GM21360 (cell line): ENCODE results near the gene ADAMTS16.

Experiments
- ATAC-seq: cut with Tn5 transposase; IDR thresholded peaks from one replicate; pipeline ENCODE4 v1.9.1; 2021; ENCODE audit warnings: mild to moderate bottlenecking, moderate library complexity; ENCODE audit not compliant: unreplicated experiment

ADAMTS16 gene

GRCh38 chr5:5141625-5142525 is 1.7 kb downstream of the ADAMTS16 start:
- no peak for ATAC-seq

GRCh38 chr5:5144441-5144840 is 4.3 kb downstream of the ADAMTS16 start:
- ATAC-seq, result no peak

GRCh38 chr5:5145651-5146529 is 5.8 kb downstream of the ADAMTS16 start:
- no peak for ATAC-seq

DNA sequence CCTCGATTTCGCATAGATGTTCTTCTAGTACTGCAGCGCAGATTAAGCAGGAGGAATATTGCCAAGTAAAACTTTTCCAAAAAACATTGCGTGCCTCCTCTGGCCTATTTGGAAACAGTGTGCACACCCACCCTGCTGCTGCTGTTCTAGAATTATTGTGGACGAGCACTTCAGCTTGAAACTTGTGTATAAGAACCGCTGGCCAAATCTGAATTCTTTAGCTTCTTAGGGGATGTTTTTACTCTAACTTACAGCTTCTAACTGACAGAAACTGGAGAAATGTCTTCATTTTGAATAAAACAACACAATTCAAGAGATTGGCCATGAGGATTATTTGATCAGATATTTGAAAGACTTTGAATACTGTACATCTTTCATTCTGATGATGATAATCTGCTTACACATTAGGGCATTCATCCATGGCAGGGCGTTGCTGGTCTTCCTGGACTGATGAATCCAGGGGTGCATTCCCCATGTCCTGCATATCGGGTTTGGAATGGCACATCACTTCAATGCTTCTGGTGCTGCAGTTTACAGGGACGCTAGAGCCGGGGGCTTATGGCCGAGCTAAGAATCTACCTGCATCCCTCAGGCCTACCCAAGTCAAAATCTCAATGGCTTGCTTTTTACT is 6.5 kb downstream of the ADAMTS16 start:
- no peak for ATAC-seq

DNA sequence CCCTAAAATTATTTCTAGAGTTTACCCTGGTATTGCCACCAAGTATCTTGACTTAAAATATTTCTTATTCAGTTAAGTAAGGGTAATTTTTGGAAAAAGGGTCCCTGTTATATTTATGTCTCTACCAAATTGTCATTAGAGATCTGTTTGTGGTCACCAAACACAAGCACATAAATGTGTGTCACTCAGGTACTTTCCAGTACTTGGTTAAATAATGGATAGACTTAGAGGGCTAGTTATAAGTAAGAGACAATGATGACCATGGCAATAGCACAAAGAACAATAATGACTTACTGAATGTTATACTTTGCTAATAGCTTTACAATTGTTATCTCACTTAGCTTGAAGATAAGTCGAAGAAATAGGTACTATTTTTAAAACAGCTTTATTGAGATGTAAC is 9.0 kb downstream of the ADAMTS16 start:
- ATAC-seq, result no peak

DNA sequence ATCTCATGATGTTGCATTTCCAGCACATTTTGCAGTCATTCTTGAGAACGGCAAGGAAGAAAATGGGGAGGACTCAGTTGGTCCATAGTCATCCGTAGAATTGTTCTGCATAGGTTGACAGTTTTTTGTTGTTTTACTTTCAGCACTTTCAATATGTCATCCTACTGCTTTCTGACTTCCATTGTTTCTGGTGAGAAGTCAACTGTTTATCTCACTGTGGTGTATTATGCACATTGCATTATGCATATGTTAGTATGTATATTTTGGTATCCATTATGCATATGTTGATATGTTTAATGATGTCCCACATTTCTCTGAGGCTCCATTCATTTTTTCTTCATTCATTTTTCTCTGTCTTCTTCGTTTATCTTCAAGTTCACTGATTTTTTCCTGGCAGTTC is 10.5 kb downstream of the ADAMTS16 start:
- no peak for ATAC-seq

DNA sequence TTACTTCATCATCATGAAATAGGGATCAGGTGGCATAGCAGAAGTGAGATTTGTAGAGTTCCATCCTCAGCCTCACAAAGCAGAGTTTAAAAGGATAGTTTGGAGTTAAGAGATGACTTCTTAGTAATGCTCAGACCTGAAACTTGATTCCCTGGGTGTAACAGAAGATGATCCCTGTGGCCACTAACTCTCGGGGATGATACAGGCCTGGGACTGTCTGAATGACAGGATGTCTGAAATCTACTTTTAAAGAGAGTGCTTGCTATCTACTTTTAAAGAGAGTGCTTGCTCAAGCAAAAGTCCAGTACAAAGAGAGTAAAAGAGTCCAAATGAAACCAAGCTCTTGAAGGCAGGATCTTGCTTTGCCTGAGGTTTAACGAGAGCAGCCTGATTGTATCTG is 14.6 kb downstream of the ADAMTS16 start:
- no peak for ATAC-seq

- ATAC-seq, result no peak
Measured at GRCh38 chr5:5155617-5156016, 15.5 kb downstream of the ADAMTS16 start.

GRCh38 chr5:5156471-5157082 is 16.4 kb downstream of the ADAMTS16 start:
- no peak for ATAC-seq

GRCh38 chr5:5158472-5158895 is 18.4 kb downstream of the ADAMTS16 start:
- no peak for ATAC-seq

GRCh38 chr5:5159282-5160103 is 19.4 kb downstream of the ADAMTS16 start:
- no peak for ATAC-seq

GRCh38 chr5:5164163-5164562 is 24.0 kb downstream of the ADAMTS16 start:
- ATAC-seq, result no peak

- ATAC-seq, result no peak
Measured at GRCh38 chr5:5165541-5166002, 25.4 kb downstream of the ADAMTS16 start.

GRCh38 chr5:5169466-5169865 is 29.3 kb downstream of the ADAMTS16 start:
- no peak for ATAC-seq

- no peak for ATAC-seq
Measured at GRCh38 chr5:5178136-5178535, 38.0 kb downstream of the ADAMTS16 start.

GRCh38 chr5:5178580-5178979 is 38.5 kb downstream of the ADAMTS16 start:
- ATAC-seq, result no peak

DNA sequence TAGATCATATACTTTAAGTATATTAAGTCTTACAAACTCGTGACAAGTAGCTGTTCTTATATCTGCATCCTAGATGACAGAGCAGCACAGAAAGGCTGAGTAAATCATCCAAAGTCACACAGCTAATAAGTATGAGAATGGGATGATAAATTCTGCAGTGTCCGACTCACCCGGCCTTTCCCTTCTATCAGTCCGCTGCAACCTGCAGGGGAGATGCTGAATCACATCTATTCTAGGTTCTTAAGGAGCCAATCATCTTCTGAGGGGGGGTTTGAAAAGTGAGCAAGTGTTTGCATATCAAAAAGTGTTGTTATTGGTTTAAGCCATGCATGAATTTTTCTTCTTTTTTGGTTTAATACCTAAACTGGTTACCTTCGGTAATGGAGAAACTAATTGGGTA is 38.9 kb downstream of the ADAMTS16 start:
- no peak for ATAC-seq

DNA sequence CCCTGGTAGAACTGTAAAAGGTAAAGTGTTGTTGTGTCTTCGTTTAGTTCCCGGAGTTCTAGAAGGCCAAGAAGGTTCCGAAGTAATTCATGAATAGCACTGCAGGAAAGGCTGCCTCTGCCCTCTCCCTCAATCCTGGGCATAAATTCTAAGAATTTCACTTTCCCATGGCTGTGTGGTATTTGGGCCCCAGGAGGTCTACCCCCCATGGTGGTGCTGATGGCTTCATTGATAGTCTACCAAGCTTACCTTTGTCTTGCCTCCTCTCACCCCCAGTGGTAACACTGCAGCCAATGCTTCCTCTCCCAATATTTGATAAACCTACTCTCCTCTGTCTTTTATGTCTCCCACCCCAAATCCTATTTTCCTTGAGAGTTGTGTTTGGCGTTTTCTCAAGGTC is 39.5 kb downstream of the ADAMTS16 start:
- no peak for ATAC-seq

DNA sequence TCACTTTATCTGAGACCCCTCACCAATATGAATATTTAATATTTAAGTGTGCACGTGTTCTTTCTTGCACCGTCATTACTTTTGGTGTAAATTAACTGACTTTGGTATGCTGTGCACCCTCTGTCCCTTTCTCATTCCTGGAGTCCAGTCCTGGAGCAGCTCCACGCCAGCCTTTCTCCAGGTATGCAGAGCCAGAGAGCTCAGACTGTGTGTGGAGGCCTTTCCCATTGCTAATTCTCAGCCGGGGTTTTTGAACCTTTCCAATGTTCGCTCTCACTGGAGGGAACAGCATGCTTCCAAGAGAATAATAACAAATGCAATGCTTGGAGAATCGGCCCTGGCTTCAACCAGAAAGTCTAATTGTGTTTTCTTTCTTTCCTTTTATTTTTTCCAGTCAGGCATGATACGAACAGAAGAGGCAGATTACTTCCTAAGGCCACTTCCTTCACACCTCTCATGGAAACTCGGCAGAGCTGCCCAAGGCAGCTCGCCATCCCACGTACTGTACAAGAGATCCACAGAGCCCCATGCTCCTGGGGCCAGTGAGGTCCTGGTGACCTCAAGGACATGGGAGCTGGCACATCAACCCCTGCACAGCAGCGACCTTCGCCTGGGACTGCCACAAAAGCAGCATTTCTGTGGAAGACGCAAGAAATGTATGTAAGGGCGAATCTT is 41.7 kb downstream of the ADAMTS16 start:
- no peak for ATAC-seq
